GM19240 (cell line): ENCODE data around the gene RNU1-4.
"Not testable (repeated sequence)": the region's sequence is repeated elsewhere in the genome, so short reads cannot be mapped to it uniquely, and the experiment has no call there.

Experiments
- DNase-seq: peaks from one replicate; pipeline ENCODE4 v3.0.0; 2011; ENCODE audit warnings: low spot score; ENCODE audit not compliant: insufficient read length

The RNU1-4 gene

GRCh38 chr1:16728243-16728949, 11.9 kb upstream of the RNU1-4 start:
- not testable (repeated sequence) for DNase-seq

- not testable (repeated sequence) for DNase-seq
These were observed 7.9 kb upstream of the RNU1-4 start for GRCh38 chr1:16732254-16732896.

GRCh38 chr1:16741230-16741629, 914 bp downstream of the RNU1-4 start:
- DNase-seq: not testable (repeated sequence)

GRCh38 chr1:16747660-16748059, 7.3 kb downstream of the RNU1-4 start:
- DNase-seq: not testable (repeated sequence)

- not testable (repeated sequence) for DNase-seq
These were observed 8.4 kb downstream of the RNU1-4 start for GRCh38 chr1:16748710-16749109.

GRCh38 chr1:16749910-16750888, 9.9 kb downstream of the RNU1-4 start:
- not testable (repeated sequence) for DNase-seq

GRCh38 chr1:16752770-16753169, 12.5 kb downstream of the RNU1-4 start:
- DNase-seq: not testable (repeated sequence)

GRCh38 chr1:16755385-16755784, 15.1 kb downstream of the RNU1-4 start:
- not testable (repeated sequence) for DNase-seq

GRCh38 chr1:16755932-16756331, 15.6 kb downstream of the RNU1-4 start:
- not testable (repeated sequence) for DNase-seq

GRCh38 chr1:16757574-16757973, 17.3 kb downstream of the RNU1-4 start:
- DNase-seq: not testable (repeated sequence)

GRCh38 chr1:16758060-16758459, 17.7 kb downstream of the RNU1-4 start:
- not testable (repeated sequence) for DNase-seq

- DNase-seq: not testable (repeated sequence)
These were observed 18.8 kb downstream of the RNU1-4 start for GRCh38 chr1:16759041-16759493.

- not testable (repeated sequence) for DNase-seq
These were observed 19.5 kb downstream of the RNU1-4 start for GRCh38 chr1:16759650-16760455.

GRCh38 chr1:16760456-16760765, 20.1 kb downstream of the RNU1-4 start:
- not testable (repeated sequence) for DNase-seq

- DNase-seq: not testable (repeated sequence)
These were observed 20.5 kb downstream of the RNU1-4 start for GRCh38 chr1:16760801-16761200.

GRCh38 chr1:16764248-16764819, 24.0 kb downstream of the RNU1-4 start:
- DNase-seq: not testable (repeated sequence)

- not testable (repeated sequence) for DNase-seq
These were observed 24.7 kb downstream of the RNU1-4 start for GRCh38 chr1:16764820-16765655.

GRCh38 chr1:16765731-16766605, 25.7 kb downstream of the RNU1-4 start:
- not testable (repeated sequence) for DNase-seq
